SH-SY5Y (cell line): ENCODE measurements around the gene IL1RAPL2.

ENCODE experiments used
- GATA2 ChIP-seq: IDR thresholded peaks from 2 replicates; pipeline ENCODE4 v1.6.1; 2011; ENCODE audit warnings: mild to moderate bottlenecking, low read depth, low read length
- GATA3 ChIP-seq: IDR thresholded peaks from 2 replicates; pipeline ENCODE4 v1.6.1; 2011; ENCODE audit warnings: low read depth, mild to moderate bottlenecking, low read length, moderate library complexity

GRCh38 chrX:105189093-105189492, 623.1 kb downstream of the IL1RAPL2 start:
- no peak for TF ChIP-seq GATA2
- no peak for TF ChIP-seq GATA3
